Adrenal gland (tissue), 12 donors: ENCODE data around the gene IGDCC3. TPM values are rescaled to one million over a fixed set of nuclear protein-coding genes. Genes with fewer than 3 reads are reported as not detected.

ENCODE experiments used
- DNase-seq, 7 donors: peaks; one replicate each; pipeline ENCODE4 v3.0.0-alpha.2; 2019 to 2020
- H3K27ac ChIP-seq, 5 donors: fragments of 200-600 bp; sonication (generic) in 4 of 5; 1 replicate in 3 of 5; 2 replicates in 2 of 5; pipeline versions ENCODE4 v1.5.1 to v1.8.0; 2016 to 2020; ENCODE audit warnings: mild to moderate bottlenecking in 1 of 5
- H3K27me3 ChIP-seq: fragments of 200-600 bp; 2 replicates; pipeline ENCODE4 v1.8.0; 2021
- H3K36me3 ChIP-seq, 2 donors: fragments of 200-600 bp; replicated peaks in 1 of 2; 1 replicate in 1 of 2; 2 replicates in 1 of 2; pipeline versions ENCODE4 v1.5.1 to v1.8.0; 2018 to 2022
- H3K4me1 ChIP-seq, 2 donors: fragments of 200-600 bp; replicated peaks in 1 of 2; 1 replicate in 1 of 2; 2 replicates in 1 of 2; pipeline versions ENCODE4 v1.5.1 to v1.8.0; 2018 to 2021
- H3K4me3 ChIP-seq, 4 donors: fragments of 200-600 bp; sonication (generic) in 3 of 4; one replicate each; pipeline ENCODE4 v1.5.1; 2016 to 2018
- H3K9me3 ChIP-seq, 3 donors: fragments of 200-600 bp; sonication (generic) in 1 of 3; replicated peaks in 1 of 3; 1 replicate in 2 of 3; 2 replicates in 1 of 3; pipeline versions ENCODE4 v1.5.1 to v1.8.0; 2016 to 2021
- CTCF ChIP-seq, 6 experiments: fragments of 450-650 bp in 4 of 6; fragments of 200-600 bp in 2 of 6; sonication (generic) in 1 of 6; IDR thresholded peaks; 1 replicate in 5 of 6; 2 replicates in 1 of 6; pipeline versions ENCODE4 v1.5.1 to v1.8.0; 2016 to 2021; ENCODE audit warnings: antibody characterized with exemption in 6 of 6, mild to moderate bottlenecking in 2 of 6, moderate library complexity in 1 of 6
- POLR2A ChIP-seq, 2 donors: fragments of 450-650 bp; IDR thresholded peaks; one replicate each; pipeline ENCODE4 v1.6.1; 2017; ENCODE audit warnings: antibody characterized with exemption in 2 of 2, mild to moderate bottlenecking in 2 of 2, moderate library complexity in 1 of 2
- WGBS, 4 donors: extraction: QIAGEN DNeasy Blood & Tissue Kit in 2 of 4; methylation state at CpG; one replicate each; pipeline versions ENCODE4 v1.1.5 to v1.1.7; 2013 to 2017; 5-methylcytosine and 5-hydroxymethylcytosine counted together
- intact Hi-C, 2 donors: fragments of 100-400 bp; cut with DNase I; formaldehyde crosslinking; loops; one replicate each; pipeline versions ENCODE4 v1.14.1 to v1.15.0; 2022 to 2023
- polyA plus RNA-seq, 3 donors: library from polyadenylated mRNA; stranded (reverse); fragments of 200-250 nt in 2 of 3; fragments of 350-450 nt in 1 of 3; fragmentation: Illumina TruSeq in 1 of 3; extraction: RNeasy Lipid Tissue Mini Kit (QIAGEN cat#74804) in 1 of 3; gene quantifications; one replicate each; pipeline ENCODE4 v1.2.3, GENCODE V29; 2013 to 2014
- total RNA-seq, 9 donors: library from RNA; depleted of rRNA in 4 of 9; stranded (reverse); fragments of >200 nt in 4 of 9; fragments of 120-200 nt in 1 of 9; fragmentation: NEBNext Ultra II Directional in 1 of 9; extraction: Animal tissue kit (Norgen Biotek cat#: 25700) in 1 of 9; gene quantifications; one replicate each; pipeline versions ENCODE4 v1.1.0 to v1.2.4, GENCODE V29; 2013 to 2023
- donor health status: healthy with polysubstance abuse.
- donor health status: Bipolar disorder and iron deficiency.
- donor health status: DM: yes; HTN: yes; CAD: no.
- donor health status: DM: no; HTN: no; CAD: no.
- donor health status: DM: no; HTN: no; CAD: no.
- donor health status: DM: yes; HTN: yes; CAD: no.

Gene IGDCC3
- total and polyA plus RNA-seq, 12 donors = 0.13 to 0.39 (median 0.29) TPM; not detected in 7

- DNase-seq = no peak
- TF ChIP-seq CTCF (IDR thresholded peaks at IDR 0.05) (no peak), POLR2A (IDR thresholded peaks at IDR 0.05) (no peak)
- H3K27me3 ChIP-seq = no peaks in the 10 kb centered on the region
- no peaks in the 10 kb centered on the region for H3K36me3 ChIP-seq
- no peak overlapping the region for H3K27ac ChIP-seq
- no peaks in the 10 kb centered on the region for H3K4me1 ChIP-seq
- H3K9me3 ChIP-seq = no peaks in the 10 kb centered on the region
- 69 to 88% (median 73%) methylated on average over 2 of the region's 2 CpGs for WGBS, 4 donors
- intact Hi-C loops = no loop called here
- H3K4me3 ChIP-seq = no peak overlapping the region
These were observed 32.9 kb downstream of the IGDCC3 start for GRCh38 chr15:65344914-65345275.

DNA sequence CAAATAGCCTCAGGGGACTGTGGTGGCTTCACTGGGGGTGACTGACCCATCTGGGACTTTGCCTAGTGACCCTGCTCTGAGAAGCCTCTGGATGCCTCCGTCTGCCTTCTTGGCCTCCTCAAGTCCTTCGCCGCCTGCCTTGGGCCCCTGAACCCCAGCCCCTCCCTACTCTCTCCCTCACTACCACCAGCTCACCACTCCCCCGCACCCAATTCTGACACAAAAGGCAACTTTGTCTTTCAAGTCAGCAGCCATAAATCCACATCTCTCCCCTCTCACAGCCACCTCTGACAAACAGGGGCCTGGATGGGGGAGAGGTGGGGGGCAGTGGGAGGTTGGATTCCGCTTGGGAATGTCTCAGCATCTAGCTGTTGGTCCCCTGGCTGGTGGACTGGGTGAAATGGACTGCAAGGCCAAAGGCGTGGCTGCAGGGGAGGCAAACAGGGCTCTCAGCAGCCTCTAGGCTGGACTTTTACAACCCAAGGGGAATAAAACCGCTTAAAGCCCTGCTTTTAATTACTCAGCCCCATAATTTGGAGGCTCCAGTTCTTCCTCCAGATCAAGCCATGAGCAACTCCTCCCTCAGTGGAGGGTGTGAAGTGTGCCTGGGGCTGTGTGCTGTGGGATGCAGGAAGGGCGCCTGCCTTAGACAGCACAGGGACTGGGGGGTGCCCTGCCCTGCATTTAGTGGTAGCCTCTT, 33.4 kb downstream of the IGDCC3 start:
- WGBS, 4 donors = 89 to 96% (median 91%) methylated on average over 8 of the region's 8 CpGs
- no peak for TF ChIP-seq CTCF (IDR thresholded peaks at IDR 0.05)
- no peak for TF ChIP-seq POLR2A (IDR thresholded peaks at IDR 0.05)

GRCh38 chr15:65343374-65343981, 34.3 kb downstream of the IGDCC3 start:
- no peak for TF ChIP-seq CTCF (IDR thresholded peaks at IDR 0.05)
- TF ChIP-seq POLR2A (IDR thresholded peaks at IDR 0.05) = no peak
- no peak overlapping the region for H3K4me3 ChIP-seq
- no peak for DNase-seq
- H3K27ac ChIP-seq = no peak overlapping the region
- no peaks in the 10 kb centered on the region for H3K27me3 ChIP-seq
- no peaks in the 10 kb centered on the region for H3K36me3 ChIP-seq
- intact Hi-C loops = no loop called here
- WGBS, 4 donors = 82 to 90% (median 86%) methylated on average over 3 to 10 of the region's 10 CpGs
- H3K9me3 ChIP-seq = no peaks in the 10 kb centered on the region
- no peaks in the 10 kb centered on the region for H3K4me1 ChIP-seq

More for the DNA sequence above, 33.4 kb downstream of the IGDCC3 start:
- intact Hi-C loops = no loop called here
- H3K9me3 ChIP-seq = no peaks in the 10 kb centered on the region
- DNase-seq = no peak
- no peaks in the 10 kb centered on the region for H3K27me3 ChIP-seq
- no peak overlapping the region for H3K27ac ChIP-seq
- H3K4me1 ChIP-seq = no peaks in the 10 kb centered on the region
- no peak overlapping the region for H3K4me3 ChIP-seq
- H3K36me3 ChIP-seq = no peaks in the 10 kb centered on the region

GRCh38 chr15:65342493-65342892, 35.3 kb downstream of the IGDCC3 start:
- H3K36me3 ChIP-seq = no peaks in the 10 kb centered on the region
- no peaks in the 10 kb centered on the region for H3K27me3 ChIP-seq
- no peaks in the 10 kb centered on the region for H3K9me3 ChIP-seq
- no peak for DNase-seq
- no peak overlapping the region for H3K4me3 ChIP-seq
- TF ChIP-seq CTCF (IDR thresholded peaks at IDR 0.05) (no peak), POLR2A (IDR thresholded peaks at IDR 0.05) (no peak)
- no peaks in the 10 kb centered on the region for H3K4me1 ChIP-seq
- intact Hi-C loops = no loop called here
- H3K27ac ChIP-seq = no peak overlapping the region
- WGBS, 4 donors = 82 to 94% (median 89%) methylated on average over 9 of the region's 9 CpGs
